ENCODE measurements around the gene KLF1.

Gene KLF1

DNA sequence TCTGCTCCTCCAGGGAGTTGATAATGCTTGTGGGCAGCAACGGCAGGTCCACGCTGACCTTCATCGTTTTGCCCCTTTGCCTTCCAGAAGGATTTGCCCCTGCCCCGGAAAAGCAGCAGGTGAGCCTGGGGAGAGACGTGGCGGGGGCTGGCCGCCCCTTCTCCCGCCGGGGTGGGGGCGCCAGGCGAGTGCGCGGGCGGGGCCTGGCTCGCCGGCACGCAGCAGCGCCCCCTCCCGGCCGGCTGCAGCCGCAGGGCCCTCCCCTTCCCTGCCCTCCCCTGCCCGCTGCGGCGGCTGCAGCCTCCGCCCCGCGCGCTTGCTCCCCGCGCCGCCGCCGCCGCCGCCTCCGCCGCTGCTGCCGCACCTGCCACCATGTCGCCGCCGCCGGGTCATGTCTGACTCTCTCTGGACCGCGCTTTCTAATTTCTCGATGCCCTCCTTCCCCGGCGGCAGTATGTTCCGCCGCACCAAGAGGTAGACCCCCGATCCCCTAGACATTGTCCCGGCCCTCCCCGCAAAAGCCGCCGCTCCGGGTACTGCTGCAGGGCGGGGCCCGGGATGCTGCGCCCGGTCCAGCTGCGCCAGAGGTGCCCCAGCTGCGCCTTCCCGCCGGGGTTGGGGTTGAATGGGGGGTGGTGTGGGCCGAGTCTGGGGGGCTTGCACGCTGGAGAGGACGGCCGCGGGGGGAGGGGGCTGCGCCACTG is 48.7 kb downstream of the KLF1 start, which contains the start of gene MAST1:
TSS of gene MAST1 (plus strand) at position 334 of the 704 bp plus-strand sequence. CDS start at position 392, 58 bp downstream.
- DNase-seq (ENCODE audit: low read depth in 2 of 2), result peak in 1 of 2 experiments; percentile 37

DNA sequence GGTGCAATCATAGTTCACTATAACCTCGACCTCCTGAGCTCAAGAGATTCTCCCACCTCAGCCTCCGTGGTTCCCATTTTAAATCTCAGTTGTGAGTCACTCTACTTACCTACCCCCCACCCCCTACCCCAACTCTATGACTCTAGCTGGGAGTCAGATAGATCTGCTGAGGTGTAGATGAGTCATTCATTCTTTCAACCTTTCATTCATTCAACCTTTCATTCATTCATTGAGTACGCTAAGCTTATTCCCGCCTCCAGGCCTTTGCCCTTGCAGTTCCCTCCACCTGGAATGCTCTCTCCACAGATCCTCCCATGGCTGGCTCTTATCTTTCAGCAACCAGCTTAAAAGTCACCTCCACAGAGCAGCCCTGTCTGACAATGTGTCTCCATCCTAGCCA is 49.8 kb downstream of the KLF1 start:
- no peak for DNase-seq (ENCODE audit: low read depth in 2 of 2)

DNA sequence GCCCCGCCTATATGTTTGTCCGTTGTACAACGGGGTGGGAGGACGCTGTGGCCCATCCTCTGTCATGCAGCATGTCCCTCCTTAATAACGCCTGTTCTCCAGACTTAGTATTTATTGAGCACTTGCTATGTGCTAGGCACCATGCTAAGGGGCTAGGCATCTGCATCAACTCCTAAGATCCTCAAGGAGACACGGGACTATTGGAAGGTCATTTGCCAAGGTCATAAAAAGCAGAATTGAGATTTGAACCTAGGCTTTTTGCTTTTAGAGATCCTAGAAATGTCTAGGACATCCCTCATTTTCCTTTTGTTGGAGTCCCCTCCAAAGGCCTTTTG is 50.5 kb downstream of the KLF1 start:
- DNase-seq (ENCODE audit: low read depth in 2 of 2), result no peak

DNA sequence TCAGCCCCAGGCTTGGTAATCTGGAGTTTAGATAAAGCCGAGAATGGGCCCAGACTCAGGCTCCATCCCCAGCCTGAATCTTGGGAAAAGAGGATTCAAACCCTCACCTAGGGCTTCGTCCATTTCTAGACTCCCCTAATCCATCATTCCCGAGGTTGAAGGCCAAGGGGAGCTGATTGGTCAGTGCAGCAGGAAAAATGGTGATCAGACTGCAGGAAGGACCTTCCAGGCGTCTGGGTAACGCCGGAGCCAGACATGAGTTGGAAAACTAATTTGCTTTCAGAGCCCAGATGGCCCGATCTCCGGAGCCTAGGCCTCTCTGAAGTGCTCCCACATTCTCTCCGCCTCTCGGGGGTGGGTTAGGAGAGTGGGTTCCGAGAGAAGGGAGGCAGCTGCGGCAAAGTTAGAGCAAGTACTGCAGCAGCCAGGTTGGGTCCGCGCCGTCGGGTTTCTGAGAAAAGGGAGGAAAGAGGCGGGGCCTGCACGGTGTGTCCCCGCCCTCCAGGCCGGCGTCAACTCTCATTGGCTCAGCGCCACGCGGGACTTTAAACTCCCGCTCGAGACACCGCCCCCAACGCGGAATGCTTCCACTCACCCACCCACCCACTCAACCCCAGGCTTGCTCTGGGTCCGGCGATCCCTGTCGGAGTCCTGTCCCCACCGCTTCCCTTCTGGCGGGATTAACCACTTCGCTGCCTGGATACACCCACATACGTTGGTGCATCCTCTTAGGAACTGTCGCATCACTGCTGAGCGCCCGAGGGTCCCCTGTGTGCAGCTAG is 51.8 kb downstream of the KLF1 start:
- peak in 1 of 2 experiments; percentile 28 for DNase-seq (ENCODE audit: low read depth in 2 of 2)

DNA sequence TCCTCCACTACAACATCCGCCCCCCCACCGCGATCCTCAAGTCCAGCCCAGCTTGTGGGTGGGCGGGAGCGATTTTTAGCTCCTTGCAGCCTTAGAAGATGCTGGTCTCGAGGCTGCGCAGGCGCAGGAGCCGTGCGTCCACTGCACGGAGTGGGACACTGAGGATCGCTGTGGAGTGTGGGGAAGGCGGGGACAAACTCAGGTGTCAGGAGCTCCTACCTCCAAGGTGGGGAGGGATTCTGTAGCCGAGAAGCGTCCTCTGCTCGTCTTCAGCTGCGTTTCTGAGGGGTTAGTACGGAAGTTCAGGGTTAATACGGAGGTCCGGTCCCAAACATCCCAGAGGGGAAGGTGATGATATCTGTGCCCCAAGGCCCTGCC is 52.4 kb downstream of the KLF1 start, which contains the start of gene RTBDN:
TSS of gene RTBDN (minus strand) at position 14 of the 378 bp plus-strand sequence. CDS start 4,600 bp downstream, outside the sequence.
- DNase-seq (ENCODE audit: low read depth in 2 of 2), result no peak

Measured in stimulated activated CD4-positive, alpha-beta T cell treated with anti-CD3 and anti-CD28 coated beads, Interleukin-12 subunit alpha, Interleukin-12 subunit beta, amount 100 ng/mL, for 24 hours (primary cell).